Measurements from ENCODE around the gene CCDC8.

Gene CCDC8

GRCh38 chr19:46386151-46386550, 27.2 kb downstream of the CCDC8 start:
- intact Hi-C loops (cut with DNase I; ENCODE audit: low total_unique reads), result no loop called here
- peak in 1 of 2 donors; percentile 61 for DNase-seq

GRCh38 chr19:46385636-46386035, 27.7 kb downstream of the CCDC8 start:
- H3K27ac ChIP-seq, result no peak overlapping the region
- peaks cover 34 to 91% (median 90%) of the 10 kb centered on the region in 3 donors for H3K36me3 ChIP-seq

More at GRCh38 chr19:46386151-46386550, 27.2 kb downstream of the CCDC8 start:
- Histone ChIP-seq H3K4me3 (no peak overlapping the region), H3K27me3 (no peaks in the 10 kb centered on the region), H3K27ac (no peak overlapping the region), H3K36me3 (peaks cover 39 to 96% (median 94%) of the 10 kb centered on the region in 3 donors), H3K4me1 (peaks cover 0 to 13% (median 6%) of the 10 kb centered on the region in 4 donors), H3K9me3 (no peaks in the 10 kb centered on the region)
- no peak for TF ChIP-seq CTCF (IDR thresholded peaks at IDR 0.05)

GRCh38 chr19:46384396-46384795, 29.0 kb downstream of the CCDC8 start:
- intact Hi-C loops (cut with DNase I; ENCODE audit: low total_unique reads), result no loop called here
- peaks cover 22 to 79% (median 78%) of the 10 kb centered on the region in 3 donors for H3K36me3 ChIP-seq

More at GRCh38 chr19:46385636-46386035, 27.7 kb downstream of the CCDC8 start:
- Histone ChIP-seq H3K9me3 (no peaks in the 10 kb centered on the region), H3K4me1 (peaks cover 0 to 10% (median 3%) of the 10 kb centered on the region in 4 donors), H3K27me3 (no peaks in the 10 kb centered on the region), H3K4me3 (no peak overlapping the region)
- intact Hi-C loops (cut with DNase I; ENCODE audit: low total_unique reads), result no loop called here
- no peak for TF ChIP-seq CTCF (IDR thresholded peaks at IDR 0.05)
- DNase-seq, result no peak

GRCh38 chr19:46383846-46384245, 29.5 kb downstream of the CCDC8 start:
- DNase-seq, result no peak
- no peaks in the 10 kb centered on the region for H3K9me3 ChIP-seq
- intact Hi-C loops (cut with DNase I; ENCODE audit: low total_unique reads), result no loop called here
- no peak overlapping the region for H3K4me3 ChIP-seq
- H3K36me3 ChIP-seq, result peaks cover 19 to 73% (median 72%) of the 10 kb centered on the region in 3 donors
- TF ChIP-seq CTCF (IDR thresholded peaks at IDR 0.05), result no peak
- no peaks in the 10 kb centered on the region for H3K27me3 ChIP-seq
- no peak overlapping the region for H3K27ac ChIP-seq
- H3K4me1 ChIP-seq, result peaks cover 3 to 28% (median 11%) of the 10 kb centered on the region in 4 donors

More at GRCh38 chr19:46384396-46384795, 29.0 kb downstream of the CCDC8 start:
- H3K4me1 ChIP-seq, result peaks cover 0 to 22% (median 7%) of the 10 kb centered on the region in 4 donors
- H3K4me3 ChIP-seq, result no peak overlapping the region
- H3K27me3 ChIP-seq, result no peaks in the 10 kb centered on the region
- no peak for TF ChIP-seq CTCF (IDR thresholded peaks at IDR 0.05)
- peak in 1 of 2 donors; percentile 54 for DNase-seq
- no peaks in the 10 kb centered on the region for H3K9me3 ChIP-seq
- H3K27ac ChIP-seq, result no peak overlapping the region

- DNase-seq, result no peak
- Histone ChIP-seq H3K9me3 (no peaks in the 10 kb centered on the region), H3K4me3 (no peak overlapping the region), H3K27me3 (no peaks in the 10 kb centered on the region), H3K27ac (no peak overlapping the region), H3K4me1 (peaks cover 5 to 33% (median 16%) of the 10 kb centered on the region in 4 donors), H3K36me3 (peaks cover 14 to 68% (median 66%) of the 10 kb centered on the region in 3 donors)
- intact Hi-C loops (cut with DNase I; ENCODE audit: low total_unique reads), result no loop called here
- no peak for TF ChIP-seq CTCF (IDR thresholded peaks at IDR 0.05)
Observed at GRCh38 chr19:46383171-46383815, 30.1 kb downstream of the CCDC8 start.
